Activated T-cell treated with anti-CD3 and anti-CD28 coated beads, Interleukin-2, amount 50 U/mL, for 4 hours (primary cell): ENCODE data around the gene STXBP6. TPM values are rescaled to one million over a fixed set of nuclear protein-coding genes. Genes with fewer than 3 reads are reported as not detected.

Experiments
- ATAC-seq, 2 donors: fragments of 200-7000 bp; cut with Tn5 transposase; one replicate each; pipeline ENCODE4 v1.10.0; 2021
- DNase-seq: peaks from one replicate; pipeline ENCODE4 v3.0.0-alpha.2; 2020
- H3K27me3 Mint-ChIP-seq: one replicate; pipeline ENCODE4 v1.8.0; 2021; ENCODE audit warnings: low read depth, mixed read lengths
- H3K36me3 Mint-ChIP-seq: one replicate; pipeline ENCODE4 v1.8.0; 2022; ENCODE audit warnings: mixed read lengths; ENCODE audit not compliant: insufficient read depth
- H3K4me1 Mint-ChIP-seq: one replicate; pipeline ENCODE4 v1.8.0; 2021; ENCODE audit warnings: low read depth, mixed read lengths
- H3K4me3 Mint-ChIP-seq: one replicate; pipeline ENCODE4 v1.8.0; 2021; ENCODE audit warnings: mild to moderate bottlenecking, moderate library complexity, mixed read lengths
- H3K9me3 Mint-ChIP-seq: one replicate; pipeline ENCODE4 v1.8.0; 2021; ENCODE audit warnings: mixed read lengths
- total RNA-seq, 3 donors: library from RNA; stranded (reverse); gene quantifications; one replicate each; pipeline ENCODE4 v1.2.1, GENCODE V29; 2021

The STXBP6 gene
- total RNA-seq, 3 donors from 2014 or later: 0.18 TPM; not detected in 2

GRCh38 chr14:25014440-25014839 is 35.5 kb downstream of the STXBP6 start:
- H3K36me3 Mint-ChIP-seq: no peaks in the 10 kb centered on the region
- ATAC-seq: no peak

GRCh38 chr14:25011095-25011494 is 38.9 kb downstream of the STXBP6 start:
- no peaks in the 10 kb centered on the region for H3K4me1 Mint-ChIP-seq
- H3K36me3 Mint-ChIP-seq: no peaks in the 10 kb centered on the region
- ATAC-seq (no peak), DNase-seq (no peak)
- H3K4me3 Mint-ChIP-seq: no peak overlapping the region
- H3K9me3 Mint-ChIP-seq: no peaks in the 10 kb centered on the region
- peaks cover 9% of the 10 kb centered on the region for H3K27me3 Mint-ChIP-seq

More at GRCh38 chr14:25014440-25014839, 35.5 kb downstream of the STXBP6 start:
- DNase-seq: no peak
- Mint-ChIP-seq H3K27me3 (peaks cover 14% of the 10 kb centered on the region), H3K4me3 (no peak overlapping the region), H3K9me3 (no peaks in the 10 kb centered on the region), H3K4me1 (no peaks in the 10 kb centered on the region)

- no peaks in the 10 kb centered on the region for H3K9me3 Mint-ChIP-seq
- no peaks in the 10 kb centered on the region for H3K36me3 Mint-ChIP-seq
- H3K4me1 Mint-ChIP-seq: no peaks in the 10 kb centered on the region
- peaks cover 9% of the 10 kb centered on the region for H3K27me3 Mint-ChIP-seq
- no peak for DNase-seq
- no peak overlapping the region for H3K4me3 Mint-ChIP-seq
- no peak for ATAC-seq
Measured at GRCh38 chr14:25010471-25010870, 39.5 kb downstream of the STXBP6 start.

- ATAC-seq (no peak), DNase-seq (no peak)
- H3K9me3 Mint-ChIP-seq: no peaks in the 10 kb centered on the region
- H3K4me3 Mint-ChIP-seq: no peak overlapping the region
- no peaks in the 10 kb centered on the region for H3K36me3 Mint-ChIP-seq
- H3K27me3 Mint-ChIP-seq: peaks cover 9% of the 10 kb centered on the region
- no peaks in the 10 kb centered on the region for H3K4me1 Mint-ChIP-seq
Measured at GRCh38 chr14:25009891-25010290, 40.1 kb downstream of the STXBP6 start.

- DNase-seq: no peak
- Mint-ChIP-seq H3K9me3 (no peaks in the 10 kb centered on the region), H3K27me3 (peaks cover 6% of the 10 kb centered on the region), H3K4me1 (no peaks in the 10 kb centered on the region), H3K36me3 (no peaks in the 10 kb centered on the region), H3K4me3 (no peak overlapping the region)
- no peak for ATAC-seq
Measured at GRCh38 chr14:25007832-25008231, 42.1 kb downstream of the STXBP6 start.

- no peak overlapping the region for H3K4me3 Mint-ChIP-seq
- H3K4me1 Mint-ChIP-seq: no peaks in the 10 kb centered on the region
- H3K36me3 Mint-ChIP-seq: no peaks in the 10 kb centered on the region
- H3K9me3 Mint-ChIP-seq: no peaks in the 10 kb centered on the region
- peak in 1 of 2 donors; percentile 21 for ATAC-seq
- DNase-seq: no peak
- peaks cover 6% of the 10 kb centered on the region for H3K27me3 Mint-ChIP-seq
Measured at GRCh38 chr14:25006961-25007795, 42.8 kb downstream of the STXBP6 start.

- no peak overlapping the region for H3K4me3 Mint-ChIP-seq
- no peaks in the 10 kb centered on the region for H3K4me1 Mint-ChIP-seq
- no peaks in the 10 kb centered on the region for H3K9me3 Mint-ChIP-seq
- no peaks in the 10 kb centered on the region for H3K36me3 Mint-ChIP-seq
- ATAC-seq: no peak
- peaks cover 4% of the 10 kb centered on the region for H3K27me3 Mint-ChIP-seq
- DNase-seq: no peak
Measured at GRCh38 chr14:25006031-25006430, 43.9 kb downstream of the STXBP6 start.

GRCh38 chr14:25004389-25004809 is 45.5 kb downstream of the STXBP6 start:
- no peak overlapping the region for H3K4me3 Mint-ChIP-seq
- H3K27me3 Mint-ChIP-seq: no peaks in the 10 kb centered on the region
- H3K4me1 Mint-ChIP-seq: no peaks in the 10 kb centered on the region
- ATAC-seq (no peak), DNase-seq (no peak)
- H3K9me3 Mint-ChIP-seq: no peaks in the 10 kb centered on the region
- H3K36me3 Mint-ChIP-seq: no peaks in the 10 kb centered on the region

- Mint-ChIP-seq H3K9me3 (no peaks in the 10 kb centered on the region), H3K4me3 (no peak overlapping the region), H3K36me3 (no peaks in the 10 kb centered on the region), H3K4me1 (no peaks in the 10 kb centered on the region), H3K27me3 (no peaks in the 10 kb centered on the region)
- ATAC-seq: no peak
- DNase-seq: no peak
Measured at GRCh38 chr14:25003537-25003936, 46.4 kb downstream of the STXBP6 start.

GRCh38 chr14:25001601-25002000 is 48.3 kb downstream of the STXBP6 start:
- no peak for DNase-seq
- no peaks in the 10 kb centered on the region for H3K36me3 Mint-ChIP-seq

GRCh38 chr14:25001156-25001555 is 48.8 kb downstream of the STXBP6 start:
- Mint-ChIP-seq H3K9me3 (no peaks in the 10 kb centered on the region), H3K4me3 (no peak overlapping the region), H3K27me3 (no peaks in the 10 kb centered on the region), H3K36me3 (no peaks in the 10 kb centered on the region), H3K4me1 (no peaks in the 10 kb centered on the region)
- DNase-seq (no peak), ATAC-seq (no peak)

More at GRCh38 chr14:25001601-25002000, 48.3 kb downstream of the STXBP6 start:
- Mint-ChIP-seq H3K27me3 (no peaks in the 10 kb centered on the region), H3K4me1 (no peaks in the 10 kb centered on the region), H3K9me3 (no peaks in the 10 kb centered on the region), H3K4me3 (no peak overlapping the region)
- no peak for ATAC-seq

GRCh38 chr14:24999157-24999556 is 50.8 kb downstream of the STXBP6 start:
- ATAC-seq (no peak), DNase-seq (no peak)

GRCh38 chr14:24996930-24997725 is 52.8 kb downstream of the STXBP6 start:
- H3K27me3 Mint-ChIP-seq: no peaks in the 10 kb centered on the region
- H3K4me3 Mint-ChIP-seq: no peak overlapping the region
- H3K4me1 Mint-ChIP-seq: no peaks in the 10 kb centered on the region
- H3K9me3 Mint-ChIP-seq: no peaks in the 10 kb centered on the region
- ATAC-seq (no peak), DNase-seq (no peak)
- no peaks in the 10 kb centered on the region for H3K36me3 Mint-ChIP-seq

More at GRCh38 chr14:24999157-24999556, 50.8 kb downstream of the STXBP6 start:
- Mint-ChIP-seq H3K9me3 (no peaks in the 10 kb centered on the region), H3K27me3 (no peaks in the 10 kb centered on the region), H3K36me3 (no peaks in the 10 kb centered on the region), H3K4me3 (no peak overlapping the region), H3K4me1 (no peaks in the 10 kb centered on the region)

GRCh38 chr14:24995016-24995415 is 54.9 kb downstream of the STXBP6 start:
- no peak overlapping the region for H3K4me3 Mint-ChIP-seq
- DNase-seq: no peak
- H3K9me3 Mint-ChIP-seq: no peaks in the 10 kb centered on the region
- no peak for ATAC-seq
- H3K36me3 Mint-ChIP-seq: no peaks in the 10 kb centered on the region
- no peaks in the 10 kb centered on the region for H3K27me3 Mint-ChIP-seq
- H3K4me1 Mint-ChIP-seq: no peaks in the 10 kb centered on the region

- Mint-ChIP-seq H3K27me3 (peaks cover 4% of the 10 kb centered on the region), H3K36me3 (no peaks in the 10 kb centered on the region), H3K9me3 (no peaks in the 10 kb centered on the region), H3K4me1 (no peaks in the 10 kb centered on the region), H3K4me3 (no peak overlapping the region)
- DNase-seq (no peak), ATAC-seq (no peak)
Measured at GRCh38 chr14:24993631-24994030, 56.3 kb downstream of the STXBP6 start.
